HG03565 (cell line): ENCODE data around the gene DCDC1.
"Not testable (repeated sequence)": the region's sequence is repeated elsewhere in the genome, so short reads cannot be mapped to it uniquely, and the experiment has no call there.

Experiments
- ATAC-seq: cut with Tn5 transposase; IDR thresholded peaks from one replicate; pipeline ENCODE4 v1.9.1; 2021; ENCODE audit warnings: mild to moderate bottlenecking, moderate library complexity; ENCODE audit not compliant: unreplicated experiment

DCDC1 gene

DNA sequence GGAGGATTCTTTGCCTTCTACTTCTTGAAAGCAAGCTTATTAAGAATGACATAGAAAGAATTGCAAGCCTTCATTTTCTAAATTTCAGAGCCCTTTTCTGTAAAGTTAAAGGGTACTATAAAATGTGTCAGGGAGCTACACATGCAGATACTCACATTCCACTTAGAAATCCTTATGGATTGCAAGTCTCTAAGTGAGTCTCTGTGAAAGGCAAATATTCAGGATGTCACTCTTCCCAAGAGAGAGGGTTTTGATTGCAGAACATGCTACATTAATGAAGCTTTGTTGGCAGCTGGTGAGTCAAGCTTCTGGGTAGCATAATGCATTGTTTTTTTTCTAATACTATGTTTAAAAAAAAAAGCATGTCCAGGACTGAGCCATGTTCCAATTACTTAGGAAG, 369.2 kb downstream of the DCDC1 start:
- no peak for ATAC-seq

DNA sequence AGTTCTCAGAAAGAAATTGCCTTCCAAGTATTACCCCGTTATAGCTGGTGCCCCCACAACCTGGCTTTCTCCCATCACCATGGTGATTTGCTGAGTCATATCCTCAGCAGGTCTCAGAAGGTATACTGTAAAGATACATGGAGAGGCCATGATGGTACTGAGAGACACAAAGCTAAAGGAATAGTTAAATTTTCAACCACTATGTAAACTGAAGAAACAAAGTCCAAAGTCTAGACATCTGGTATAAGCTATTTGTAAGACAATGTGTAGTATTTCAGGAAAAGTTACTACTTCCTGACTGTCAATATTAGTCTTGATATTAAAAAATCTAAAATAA, 377.1 kb downstream of the DCDC1 start:
- ATAC-seq, result peak; percentile 59

DNA sequence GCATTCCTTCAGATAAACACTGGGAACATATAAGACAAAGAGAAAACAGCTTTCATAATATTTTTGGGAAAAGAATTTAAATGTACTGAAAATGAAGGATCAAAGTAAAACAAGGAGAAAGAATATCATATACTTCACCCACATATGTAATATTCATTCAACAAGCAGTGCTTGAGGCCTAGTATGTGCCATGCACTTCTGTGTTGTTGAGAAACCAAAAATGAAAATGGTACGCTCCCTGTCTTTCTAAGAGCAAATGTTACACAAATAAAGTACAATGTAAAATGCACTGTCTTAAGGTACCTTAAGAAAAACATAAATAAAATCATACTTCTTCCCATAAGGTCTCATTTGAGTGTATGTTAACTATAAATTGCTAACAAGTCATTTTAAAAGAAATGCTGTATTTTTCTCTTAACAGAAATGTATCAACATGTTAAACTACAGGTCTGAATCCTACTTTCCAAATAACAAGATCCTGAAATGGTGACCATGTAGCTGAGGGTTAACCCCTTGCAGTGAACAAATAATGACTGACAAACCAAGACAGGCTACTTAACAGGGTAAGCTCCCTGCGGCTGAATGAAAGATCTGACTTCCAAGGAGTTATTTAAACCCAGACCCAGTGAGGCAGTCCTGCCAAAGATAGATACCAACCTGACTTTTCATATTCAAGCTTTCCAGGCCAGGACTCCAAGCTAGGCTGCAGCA, 377.6 kb downstream of the DCDC1 start:
- no peak for ATAC-seq

DNA sequence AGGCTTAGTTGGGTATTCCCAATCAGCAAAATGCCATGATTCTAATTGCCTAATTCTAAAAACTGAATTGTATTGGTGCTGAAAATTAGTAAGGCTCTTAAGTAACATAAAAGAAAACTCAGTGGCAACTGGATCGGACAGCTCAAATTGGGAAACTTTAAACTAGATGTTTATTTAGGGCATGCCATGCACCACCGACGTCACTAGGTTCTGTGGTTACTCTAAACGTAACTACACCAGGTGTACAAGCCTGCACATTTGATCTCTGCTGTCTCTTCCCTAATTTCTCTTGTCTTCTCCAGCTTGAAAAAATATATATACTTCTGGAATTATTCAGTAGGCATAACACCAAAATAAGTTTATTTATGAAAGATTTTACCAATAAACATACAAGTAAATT, 378.2 kb downstream of the DCDC1 start:
- ATAC-seq, result no peak

DNA sequence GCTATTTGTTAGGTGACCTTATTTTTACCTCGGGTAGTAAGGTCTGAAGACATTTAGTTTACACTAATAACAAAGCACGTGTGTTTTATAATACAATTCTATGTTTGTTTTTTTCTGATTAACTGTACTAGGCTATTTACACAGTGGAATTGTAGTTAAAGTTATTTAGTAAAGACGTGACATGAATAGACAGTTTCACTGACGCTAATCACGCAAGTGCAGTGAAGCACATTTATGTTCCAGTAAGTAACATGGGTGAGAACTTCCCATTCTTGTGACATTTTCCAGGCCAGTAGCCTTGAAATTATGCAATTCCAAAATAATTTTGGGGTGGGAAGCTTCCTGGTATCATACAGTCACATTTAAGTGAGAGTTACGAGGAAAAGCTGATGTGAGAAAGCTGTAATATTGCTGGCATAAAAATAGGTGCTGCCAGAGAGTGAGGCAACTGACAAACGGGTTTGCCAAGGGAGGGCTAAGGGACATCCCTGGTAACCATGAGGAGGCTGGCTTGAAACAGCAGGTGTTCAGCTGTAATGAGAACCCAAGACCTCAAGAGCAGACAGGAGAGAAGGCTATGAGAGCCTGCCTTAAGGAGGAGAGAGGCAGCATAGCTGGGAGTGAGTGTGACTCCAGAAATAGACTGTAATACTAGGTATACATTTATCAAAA, 378.8 kb downstream of the DCDC1 start:
- no peak for ATAC-seq

DNA sequence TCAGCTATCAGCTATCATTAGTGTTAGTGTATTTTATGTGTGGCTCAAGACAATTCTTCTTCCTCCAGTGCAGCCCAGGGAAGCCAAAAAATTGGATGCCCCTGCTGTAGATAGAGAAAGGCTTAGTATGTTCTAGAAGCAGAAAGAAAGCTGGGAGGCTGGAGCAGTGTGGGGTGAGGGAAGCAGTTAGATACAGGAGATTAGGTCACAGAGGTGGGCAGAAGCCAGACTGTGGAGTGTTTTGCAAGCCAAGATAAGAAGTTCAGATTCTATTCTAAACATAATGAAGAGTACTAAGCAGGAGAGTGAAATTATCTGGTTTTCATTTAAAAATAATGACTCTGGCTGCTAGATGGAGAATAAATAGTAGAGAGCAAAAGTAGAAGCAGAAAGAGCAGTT, 381.7 kb downstream of the DCDC1 start:
- ATAC-seq, result no peak

DNA sequence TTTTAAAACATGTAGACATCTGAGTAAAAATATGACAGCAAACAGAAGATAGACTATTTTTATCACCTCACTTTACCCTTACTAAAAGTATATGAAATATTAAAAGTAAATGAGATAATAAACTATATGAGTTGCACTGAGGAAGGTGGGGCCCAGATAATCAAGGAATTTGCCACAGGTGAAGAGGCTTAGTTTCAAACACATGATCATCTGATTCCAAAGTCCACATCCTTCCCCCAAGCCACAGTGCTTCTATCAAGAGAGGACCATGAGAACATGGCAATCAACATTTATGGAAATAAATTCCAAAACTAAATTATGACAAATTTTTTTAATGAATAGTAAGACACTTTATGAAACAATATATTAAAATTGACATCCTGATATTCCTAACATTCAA, 384.0 kb downstream of the DCDC1 start:
- ATAC-seq, result no peak

DNA sequence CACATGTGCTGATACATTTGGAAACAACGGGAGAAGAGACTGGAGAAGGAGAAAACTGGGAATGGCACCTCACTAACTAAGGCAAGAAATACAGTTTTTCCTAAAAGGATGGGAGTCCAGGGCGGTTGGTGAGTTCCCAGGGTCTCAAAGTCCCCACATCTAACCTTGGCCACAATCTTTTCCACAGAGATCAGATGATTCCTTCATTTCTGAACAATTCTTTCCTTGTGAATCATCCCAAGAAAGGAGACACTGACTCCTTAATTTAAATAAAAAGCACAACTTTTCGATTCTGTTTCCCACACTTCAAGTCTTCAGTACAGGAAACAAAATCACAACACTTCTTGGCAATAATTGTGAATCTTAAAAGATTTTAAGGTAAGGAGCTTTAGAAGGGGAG, 384.7 kb downstream of the DCDC1 start:
- no peak for ATAC-seq

DNA sequence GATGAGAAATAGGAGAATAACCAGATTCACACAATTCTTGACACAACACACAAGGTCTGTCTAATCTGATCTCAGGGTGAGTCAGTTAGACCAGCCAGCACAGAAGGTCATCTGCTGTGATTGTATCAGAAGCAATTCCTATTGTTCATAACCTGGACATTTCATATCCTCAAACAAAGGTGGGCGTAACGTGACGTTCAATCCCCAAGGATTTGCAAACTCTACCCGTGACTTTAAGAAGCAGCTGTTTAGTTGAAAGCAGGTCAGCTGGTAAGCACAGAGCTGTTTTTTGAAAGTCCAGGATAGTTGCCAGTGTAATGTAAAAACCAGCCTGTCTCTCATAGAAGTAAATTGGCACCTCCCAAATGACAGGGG, 385.1 kb downstream of the DCDC1 start:
- ATAC-seq, result no peak

DNA sequence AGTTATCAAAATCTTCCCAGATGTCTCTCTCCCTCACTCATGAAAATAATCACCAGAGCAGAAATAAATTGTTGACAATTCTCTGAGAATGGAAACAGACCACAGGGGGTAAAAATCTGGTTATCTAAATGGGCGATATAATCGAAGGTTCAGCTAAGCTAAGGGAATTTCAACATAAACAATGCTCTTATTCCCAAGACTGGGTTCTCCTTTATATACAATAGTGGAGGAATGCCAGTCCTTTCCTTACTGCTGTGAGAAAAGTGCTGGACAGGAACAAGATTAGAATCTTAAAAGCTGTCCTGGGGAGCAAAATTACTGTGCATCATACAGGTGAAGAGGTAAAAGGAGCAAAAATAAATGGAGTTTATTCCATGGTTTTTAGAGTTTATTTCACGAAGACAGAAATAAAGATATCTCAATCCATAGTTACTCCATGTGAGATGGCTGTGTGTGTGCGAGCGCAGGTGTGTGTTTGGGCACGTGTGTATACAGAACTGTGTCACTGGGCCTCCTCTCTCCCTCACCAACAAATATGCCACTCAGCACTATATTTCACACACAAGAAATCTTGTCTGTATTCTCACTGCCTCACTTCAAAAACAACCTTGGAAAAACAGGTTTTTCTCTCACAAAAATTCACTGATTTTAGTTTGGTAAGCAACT, 385.6 kb downstream of the DCDC1 start:
- no peak for ATAC-seq

DNA sequence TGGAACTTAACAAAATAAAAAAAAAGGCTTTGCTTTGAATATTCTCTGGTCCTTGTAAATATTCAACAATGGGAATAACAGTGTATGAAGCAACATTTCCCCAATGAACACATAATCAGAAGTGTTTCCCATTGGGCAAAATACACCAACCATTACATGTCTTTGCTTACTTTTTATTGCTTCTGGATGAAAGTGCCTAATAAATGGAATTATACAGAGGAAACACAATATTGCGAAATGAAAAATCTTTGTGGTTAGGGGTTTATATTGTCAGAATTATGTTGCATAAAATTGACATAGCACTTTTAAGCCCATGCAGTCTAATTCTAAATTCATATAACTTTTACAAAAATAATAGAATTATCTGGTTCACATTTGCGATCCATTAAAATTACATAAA, 386.4 kb downstream of the DCDC1 start:
- ATAC-seq, result no peak

DNA sequence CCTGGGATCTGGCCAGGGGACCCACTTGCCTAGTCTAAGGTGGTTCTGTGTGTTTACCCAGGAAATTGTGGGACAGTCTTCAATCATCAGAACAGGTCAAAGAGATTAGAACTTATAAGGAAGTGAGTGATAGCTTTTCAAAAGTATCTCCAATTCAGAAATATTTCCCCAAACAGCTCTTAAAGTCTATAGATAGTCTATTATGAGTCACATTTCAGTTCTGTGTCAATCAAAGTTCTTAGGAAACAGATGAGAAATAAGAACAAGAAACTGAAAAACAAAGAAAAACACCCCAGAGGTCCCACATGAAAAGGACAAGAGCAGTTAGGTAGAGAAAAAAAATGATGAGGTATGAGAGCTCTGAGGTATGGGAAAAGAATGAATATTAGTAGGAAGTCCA, 402.0 kb downstream of the DCDC1 start:
- no peak for ATAC-seq

DNA sequence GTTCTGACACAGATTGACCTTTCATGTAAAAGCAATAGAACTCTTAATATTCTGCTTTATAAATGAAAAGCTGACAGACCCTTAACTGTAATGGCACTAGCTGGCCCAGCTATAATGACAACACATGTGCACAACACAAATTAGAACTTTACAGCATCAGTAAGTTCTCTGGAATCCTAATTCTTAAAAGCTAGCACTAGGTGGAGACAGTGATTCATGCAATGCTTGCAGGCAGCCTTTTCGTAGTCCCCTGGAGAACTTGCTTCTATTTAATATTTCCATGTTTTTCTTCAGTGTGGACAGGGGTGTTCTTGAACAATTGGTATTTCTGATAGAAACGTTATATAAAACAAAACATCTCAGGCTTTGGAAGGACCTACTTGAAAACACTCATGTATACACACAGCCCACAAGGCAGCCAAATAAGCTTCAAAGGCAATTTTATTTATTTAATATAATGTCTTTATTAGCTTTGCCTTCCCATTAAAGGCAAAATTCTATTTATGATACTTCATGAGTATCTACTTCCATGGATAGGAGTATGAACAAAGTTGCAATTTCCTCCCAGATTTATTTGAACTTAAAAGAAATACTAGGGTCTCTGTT, 409.0 kb downstream of the DCDC1 start:
- ATAC-seq, result peak; percentile 52

DNA sequence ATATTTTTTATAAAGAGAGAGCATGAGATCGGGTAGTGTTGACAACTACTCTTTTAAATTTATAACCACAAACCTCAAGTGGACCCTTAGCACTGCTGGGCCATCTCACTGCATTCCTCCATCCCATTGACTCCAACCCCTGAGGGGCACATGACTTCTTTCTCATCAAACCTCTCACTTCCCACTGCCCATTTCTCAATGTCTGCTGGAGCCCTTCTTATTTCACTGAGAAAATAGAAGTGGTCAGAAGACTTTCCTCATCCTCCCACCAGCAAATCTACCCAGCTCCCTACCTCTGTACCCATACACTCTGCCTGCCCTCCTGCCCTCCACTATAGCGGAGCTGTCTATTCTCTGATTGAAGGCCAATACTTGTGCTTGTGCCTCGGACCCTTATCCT, 412.8 kb downstream of the DCDC1 start:
- ATAC-seq, result no peak

DNA sequence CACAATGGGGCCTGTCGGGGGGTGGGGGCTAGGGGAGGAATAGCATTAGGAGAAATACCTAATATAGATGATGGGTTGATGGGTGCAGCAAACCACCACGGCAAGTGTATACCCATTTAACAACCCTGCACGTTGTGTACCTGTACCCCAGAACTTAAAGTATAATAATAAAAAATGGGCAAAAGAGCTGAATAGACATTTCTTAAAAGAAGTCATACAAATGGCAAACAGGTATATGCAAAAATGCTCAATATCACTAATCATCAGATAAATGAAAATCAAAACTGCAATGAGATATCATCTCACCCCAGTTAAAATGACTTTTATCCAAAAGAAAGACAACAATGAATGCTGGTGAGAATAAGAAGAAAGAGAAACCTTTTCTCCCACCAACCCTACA, 419.7 kb downstream of the DCDC1 start:
- ATAC-seq, result no peak

DNA sequence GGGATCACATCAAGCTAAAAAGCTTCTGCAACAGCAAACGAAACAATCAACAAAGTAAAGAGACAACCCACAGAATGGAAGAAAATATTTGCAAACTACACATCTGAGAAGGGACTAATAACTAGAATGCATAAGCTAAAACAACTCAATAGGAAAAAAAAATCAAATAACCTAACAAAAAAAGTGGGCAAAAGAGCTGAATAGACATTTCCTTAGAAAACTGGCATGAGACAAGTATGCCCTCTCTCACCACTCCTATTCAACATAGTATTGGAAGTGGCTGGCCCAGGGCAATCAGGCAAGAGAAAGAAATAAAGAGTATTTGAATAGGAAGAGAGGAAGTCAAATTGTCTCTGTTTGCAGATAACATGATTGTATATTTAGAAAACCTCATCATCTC, 421.8 kb downstream of the DCDC1 start:
- ATAC-seq, result not testable (repeated sequence)

DNA sequence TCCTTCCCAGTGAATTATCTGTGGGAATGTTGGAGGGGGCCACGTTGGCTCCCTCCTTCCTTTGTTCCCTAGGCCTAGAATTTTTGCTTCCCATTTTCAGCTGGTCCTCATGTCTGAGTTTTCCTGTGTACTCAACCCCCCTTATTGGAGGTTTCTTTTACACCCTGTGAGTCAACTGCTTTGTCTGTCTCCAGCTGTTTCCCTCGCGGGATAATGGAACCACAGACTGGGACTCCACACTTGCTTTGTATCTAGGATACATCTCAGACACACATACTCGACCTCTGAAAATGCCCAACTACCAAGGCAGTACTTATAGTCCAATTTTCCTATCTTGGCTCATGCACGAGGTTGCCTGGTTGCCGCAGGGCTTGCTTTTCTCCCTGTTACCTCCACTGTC, 430.7 kb downstream of the DCDC1 start:
- no peak for ATAC-seq

DNA sequence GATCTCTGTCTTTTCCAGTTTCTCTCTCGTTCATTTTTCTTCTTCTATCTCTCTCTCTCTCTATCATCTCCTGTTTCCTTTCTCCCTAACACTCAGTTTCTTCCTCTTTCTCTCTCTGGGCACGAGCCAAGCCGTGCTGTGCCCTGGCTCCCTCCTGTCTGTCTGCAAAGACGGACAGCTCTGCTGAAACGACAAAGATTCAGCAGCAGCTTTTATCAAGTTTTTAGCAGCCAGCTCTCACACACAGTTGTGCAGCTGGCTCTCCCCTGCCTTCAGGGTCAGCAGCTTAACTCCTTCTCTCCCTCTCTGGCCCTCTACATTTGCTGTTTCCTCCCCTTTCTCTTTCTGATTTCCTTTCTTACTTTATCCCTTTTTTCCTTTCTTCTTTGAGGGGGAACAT, 431.4 kb downstream of the DCDC1 start:
- no peak for ATAC-seq

DNA sequence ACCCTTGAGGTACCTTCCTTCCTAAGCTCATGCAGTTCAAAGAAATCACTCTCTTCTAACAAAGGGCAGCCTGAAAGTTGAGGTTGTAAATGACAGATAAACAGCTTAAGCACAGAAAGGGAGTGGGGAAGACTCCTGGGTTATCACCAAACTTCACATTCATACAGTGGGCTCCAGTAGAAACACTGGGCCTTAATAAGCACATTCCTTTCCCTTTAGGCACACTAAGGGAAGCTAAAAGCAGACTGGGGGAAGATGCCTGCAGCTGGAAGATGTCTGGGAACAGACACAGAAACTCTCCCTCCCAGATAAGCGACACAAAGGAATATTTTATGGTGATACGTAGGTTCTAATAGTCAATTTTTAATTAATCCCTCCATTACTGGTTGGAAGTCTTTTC, 433.0 kb downstream of the DCDC1 start:
- ATAC-seq, result no peak

DNA sequence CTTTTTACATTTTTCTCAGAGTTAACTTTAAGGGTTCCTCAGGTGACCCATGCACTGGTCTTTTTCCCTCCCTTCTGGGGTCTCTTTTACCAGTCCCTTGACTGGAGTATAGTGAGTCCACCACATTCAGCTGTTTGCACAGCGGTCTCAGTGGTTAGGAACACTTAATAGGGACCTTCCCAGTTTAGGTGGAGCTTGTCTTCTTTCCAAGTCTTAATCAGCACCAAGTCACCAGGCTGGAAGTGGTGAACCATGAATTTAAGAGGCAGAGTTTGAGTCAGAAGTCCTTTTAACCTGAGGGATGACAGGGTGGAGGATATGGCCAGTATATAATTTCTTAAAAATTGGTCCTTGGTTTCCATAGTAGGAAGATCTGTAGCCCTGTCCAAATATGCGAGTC, 433.7 kb downstream of the DCDC1 start:
- ATAC-seq, result no peak

DNA sequence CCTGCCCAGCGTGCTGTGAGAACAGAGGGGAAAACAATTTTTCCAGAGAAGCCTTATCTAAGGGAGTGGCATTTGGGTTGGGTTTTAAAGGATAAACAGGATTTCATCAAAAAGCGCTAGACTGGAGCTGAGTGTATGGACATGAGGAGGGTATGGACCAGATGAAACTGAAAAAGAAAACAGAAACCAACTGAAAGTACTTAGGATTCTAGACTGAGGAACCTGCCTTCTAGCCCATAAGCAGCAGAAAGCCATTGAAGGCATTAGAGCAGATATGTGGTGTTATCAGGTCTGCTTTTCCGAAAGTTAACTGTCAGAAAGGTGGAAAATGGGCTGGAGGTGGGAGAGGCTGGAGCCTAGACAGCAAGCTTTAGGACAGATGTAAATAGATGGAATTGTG, 443.4 kb downstream of the DCDC1 start:
- ATAC-seq, result no peak

DNA sequence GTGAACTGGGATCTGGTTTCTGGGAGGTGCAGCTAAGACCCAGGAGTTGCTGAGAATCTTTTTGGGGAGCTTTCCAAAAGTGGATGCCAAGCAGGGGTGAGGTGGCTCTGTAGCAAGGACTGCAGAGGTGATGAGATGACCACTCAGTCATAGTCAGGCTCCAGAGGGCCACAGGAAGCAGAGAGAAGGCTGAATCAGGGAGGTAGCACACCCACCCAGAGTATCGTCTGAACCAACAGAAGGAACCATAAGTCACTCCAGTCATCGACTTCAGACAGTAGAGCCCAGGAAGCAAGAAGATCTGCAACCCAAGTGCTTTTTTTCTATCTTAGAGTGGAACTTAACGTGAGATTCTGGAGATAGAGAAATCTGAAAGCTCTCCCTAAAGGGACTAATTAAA, 447.7 kb downstream of the DCDC1 start:
- no peak for ATAC-seq
